ENCODE measurements around the gene TTC34.

TTC34 gene

GRCh38 chr1:2811533-2811918 lies 10.0 kb upstream of the TTC34 start:
- TF ChIP-seq GATA1 (IDR thresholded peaks at IDR 0.05; ENCODE audit: low read depth, low read length), result no peak
- TF ChIP-seq POLR2A (IDR thresholded peaks at IDR 0.05; ENCODE audit: low read length), result no peak
- no peak for DNase-seq

GRCh38 chr1:2810899-2811532 lies 9.5 kb upstream of the TTC34 start:
- no peak for TF ChIP-seq GATA1 (IDR thresholded peaks at IDR 0.05; ENCODE audit: low read depth, low read length)
- TF ChIP-seq POLR2A (IDR thresholded peaks at IDR 0.05; ENCODE audit: low read length), result no peak

GRCh38 chr1:2810281-2810680 lies 8.8 kb upstream of the TTC34 start:
- TF ChIP-seq GATA1 (IDR thresholded peaks at IDR 0.05; ENCODE audit: low read depth, low read length) (no peak), POLR2A (IDR thresholded peaks at IDR 0.05; ENCODE audit: low read length) (no peak)
- no peak for DNase-seq

More at GRCh38 chr1:2810899-2811532, 9.5 kb upstream of the TTC34 start:
- no peak for DNase-seq

- no peak for TF ChIP-seq POLR2A (IDR thresholded peaks at IDR 0.05; ENCODE audit: low read length)
- no peak for TF ChIP-seq GATA1 (IDR thresholded peaks at IDR 0.05; ENCODE audit: low read depth, low read length)
- no peak for DNase-seq
Measured at GRCh38 chr1:2809656-2810055, 8.2 kb upstream of the TTC34 start.

GRCh38 chr1:2808831-2809605 lies 7.5 kb upstream of the TTC34 start:
- no peak for DNase-seq
- no peak for TF ChIP-seq GATA1 (IDR thresholded peaks at IDR 0.05; ENCODE audit: low read depth, low read length)
- TF ChIP-seq POLR2A (IDR thresholded peaks at IDR 0.05; ENCODE audit: low read length), result no peak

GRCh38 chr1:2808386-2808705 lies 6.9 kb upstream of the TTC34 start:
- no peak for DNase-seq
- TF ChIP-seq GATA1 (IDR thresholded peaks at IDR 0.05; ENCODE audit: low read depth, low read length) (no peak), POLR2A (IDR thresholded peaks at IDR 0.05; ENCODE audit: low read length) (no peak)

GRCh38 chr1:2807678-2808385 lies 6.3 kb upstream of the TTC34 start:
- TF ChIP-seq POLR2A (IDR thresholded peaks at IDR 0.05; ENCODE audit: low read length) (no peak), GATA1 (IDR thresholded peaks at IDR 0.05; ENCODE audit: low read depth, low read length) (no peak)
- DNase-seq, result no peak

GRCh38 chr1:2807036-2807435 lies 5.5 kb upstream of the TTC34 start:
- DNase-seq, result no peak
- no peak for TF ChIP-seq POLR2A (IDR thresholded peaks at IDR 0.05; ENCODE audit: low read length)
- no peak for TF ChIP-seq GATA1 (IDR thresholded peaks at IDR 0.05; ENCODE audit: low read depth, low read length)

GRCh38 chr1:2806591-2806990 lies 5.1 kb upstream of the TTC34 start:
- DNase-seq, result no peak
- TF ChIP-seq POLR2A (IDR thresholded peaks at IDR 0.05; ENCODE audit: low read length) (no peak), GATA1 (IDR thresholded peaks at IDR 0.05; ENCODE audit: low read depth, low read length) (no peak)

GRCh38 chr1:2805801-2806430 lies 4.4 kb upstream of the TTC34 start:
- TF ChIP-seq GATA1 (IDR thresholded peaks at IDR 0.05; ENCODE audit: low read depth, low read length) (no peak), POLR2A (IDR thresholded peaks at IDR 0.05; ENCODE audit: low read length) (no peak)

GRCh38 chr1:2804628-2805351 lies 3.3 kb upstream of the TTC34 start:
- no peak for DNase-seq
- TF ChIP-seq GATA1 (IDR thresholded peaks at IDR 0.05; ENCODE audit: low read depth, low read length) (no peak), POLR2A (IDR thresholded peaks at IDR 0.05; ENCODE audit: low read length) (no peak)

More at GRCh38 chr1:2805801-2806430, 4.4 kb upstream of the TTC34 start:
- no peak for DNase-seq

- DNase-seq, result no peak
- TF ChIP-seq GATA1 (IDR thresholded peaks at IDR 0.05; ENCODE audit: low read depth, low read length), result no peak
- no peak for TF ChIP-seq POLR2A (IDR thresholded peaks at IDR 0.05; ENCODE audit: low read length)
Measured at GRCh38 chr1:2803931-2804627, 2.6 kb upstream of the TTC34 start.
